GM06990 (cell line): ENCODE data around the gene BMPR1B.

Experiments
- DNase-seq: peaks from one replicate; pipeline ENCODE4 v3.0.0-alpha.2; 2011; ENCODE audit not compliant: insufficient read length; ENCODE audit errors: extremely low read depth
- H3K27me3 ChIP-seq: replicated peaks from 2 replicates; pipeline ENCODE4 v1.6.0; 2011; ENCODE audit warnings: low read length; ENCODE audit not compliant: control insufficient read depth, insufficient read depth
- H3K36me3 ChIP-seq: 2 replicates; pipeline ENCODE4 v1.5.1; 2011; ENCODE audit warnings: low read length; ENCODE audit not compliant: control insufficient read depth, insufficient read depth
- H3K4me3 ChIP-seq: replicated peaks from 2 replicates; pipeline ENCODE4 v1.5.1; 2011; ENCODE audit warnings: low read depth, mild to moderate bottlenecking, control low read depth, low read length
- TF ChIP-seq, protein P1 (sequence below): IDR thresholded peaks from 2 replicates; pipeline ENCODE4 v1.5.1; 2011; ENCODE audit warnings: low read length, control low read depth, mild to moderate bottlenecking, inconsistent platforms; ENCODE audit not compliant: insufficient read depth, poor library complexity, severe bottlenecking

BMPR1B gene

DNA sequence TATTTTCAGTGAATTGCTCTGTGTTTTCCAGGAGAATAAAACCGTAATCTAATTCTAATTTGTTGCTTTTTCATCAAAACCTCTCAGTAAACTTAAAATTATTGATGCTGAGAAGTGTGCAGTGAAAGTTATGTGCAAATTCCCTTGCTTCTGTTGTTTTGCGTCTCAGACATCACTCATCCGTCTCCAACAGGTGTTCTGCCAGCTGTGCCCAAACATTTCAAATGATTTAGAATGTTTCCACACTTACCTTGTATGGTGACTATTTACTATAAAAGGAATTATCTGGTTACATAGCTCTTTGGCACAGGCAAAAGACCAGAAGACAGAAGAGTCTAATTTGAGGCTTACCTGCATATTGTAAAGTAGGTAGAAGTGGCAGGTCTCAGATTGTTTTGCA lies 184.0 kb downstream of the BMPR1B start:
- Histone ChIP-seq H3K27me3 (no peaks in the 10 kb centered on the region), H3K36me3 (no peaks in the 10 kb centered on the region), H3K4me3 (no peak overlapping the region)
- TF ChIP-seq, protein P1, sequence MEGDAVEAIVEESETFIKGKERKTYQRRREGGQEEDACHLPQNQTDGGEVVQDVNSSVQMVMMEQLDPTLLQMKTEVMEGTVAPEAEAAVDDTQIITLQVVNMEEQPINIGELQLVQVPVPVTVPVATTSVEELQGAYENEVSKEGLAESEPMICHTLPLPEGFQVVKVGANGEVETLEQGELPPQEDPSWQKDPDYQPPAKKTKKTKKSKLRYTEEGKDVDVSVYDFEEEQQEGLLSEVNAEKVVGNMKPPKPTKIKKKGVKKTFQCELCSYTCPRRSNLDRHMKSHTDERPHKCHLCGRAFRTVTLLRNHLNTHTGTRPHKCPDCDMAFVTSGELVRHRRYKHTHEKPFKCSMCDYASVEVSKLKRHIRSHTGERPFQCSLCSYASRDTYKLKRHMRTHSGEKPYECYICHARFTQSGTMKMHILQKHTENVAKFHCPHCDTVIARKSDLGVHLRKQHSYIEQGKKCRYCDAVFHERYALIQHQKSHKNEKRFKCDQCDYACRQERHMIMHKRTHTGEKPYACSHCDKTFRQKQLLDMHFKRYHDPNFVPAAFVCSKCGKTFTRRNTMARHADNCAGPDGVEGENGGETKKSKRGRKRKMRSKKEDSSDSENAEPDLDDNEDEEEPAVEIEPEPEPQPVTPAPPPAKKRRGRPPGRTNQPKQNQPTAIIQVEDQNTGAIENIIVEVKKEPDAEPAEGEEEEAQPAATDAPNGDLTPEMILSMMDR, result no peak
- no peak for DNase-seq

DNA sequence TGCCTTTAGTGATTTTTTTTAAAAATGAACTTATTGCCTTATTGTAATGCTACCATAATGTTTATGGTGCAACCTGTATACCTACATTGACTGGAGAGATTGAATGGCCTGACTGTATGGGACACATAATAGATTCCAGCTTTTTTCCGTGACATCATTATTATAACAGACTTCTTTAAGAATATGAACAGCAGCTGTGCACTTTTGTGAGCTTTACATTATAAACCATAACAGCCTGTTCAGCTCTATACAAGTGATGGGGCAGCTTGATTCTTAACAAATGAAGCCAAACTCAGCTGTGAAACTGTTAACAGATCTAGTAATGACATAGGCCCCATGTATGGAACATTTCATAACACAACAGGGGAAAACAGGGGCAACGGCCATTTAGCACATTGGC lies 187.0 kb downstream of the BMPR1B start:
- TF ChIP-seq, protein P1, result no peak
- H3K36me3 ChIP-seq, result no peaks in the 10 kb centered on the region

DNA sequence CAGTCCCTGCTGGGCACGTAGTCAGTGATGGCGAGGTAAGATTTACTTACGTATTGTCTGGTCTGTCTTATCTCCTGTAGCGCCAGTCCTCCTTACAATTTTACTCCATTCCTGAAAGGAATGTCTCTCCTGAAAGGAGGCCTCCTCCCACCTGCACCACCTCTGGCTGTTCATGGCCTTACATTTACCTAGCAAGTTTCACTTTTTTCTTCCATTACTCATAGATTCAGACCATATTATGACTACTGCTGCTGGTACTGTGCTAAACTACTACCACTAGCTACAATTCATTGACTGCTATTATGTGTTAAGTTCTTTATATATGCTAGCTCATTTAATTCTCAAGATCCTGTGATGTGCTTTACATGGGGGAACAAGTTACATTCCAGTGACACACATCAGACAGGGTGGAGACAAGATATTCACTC lies 189.9 kb downstream of the BMPR1B start:
- H3K4me3 ChIP-seq, result no peak overlapping the region
- H3K27me3 ChIP-seq, result no peaks in the 10 kb centered on the region
- no peak for DNase-seq
- no peaks in the 10 kb centered on the region for H3K36me3 ChIP-seq
- TF ChIP-seq, protein P1, result no peak

More for the DNA sequence above, 187.0 kb downstream of the BMPR1B start:
- H3K27me3 ChIP-seq, result no peaks in the 10 kb centered on the region
- no peak for DNase-seq
- H3K4me3 ChIP-seq, result no peak overlapping the region

DNA sequence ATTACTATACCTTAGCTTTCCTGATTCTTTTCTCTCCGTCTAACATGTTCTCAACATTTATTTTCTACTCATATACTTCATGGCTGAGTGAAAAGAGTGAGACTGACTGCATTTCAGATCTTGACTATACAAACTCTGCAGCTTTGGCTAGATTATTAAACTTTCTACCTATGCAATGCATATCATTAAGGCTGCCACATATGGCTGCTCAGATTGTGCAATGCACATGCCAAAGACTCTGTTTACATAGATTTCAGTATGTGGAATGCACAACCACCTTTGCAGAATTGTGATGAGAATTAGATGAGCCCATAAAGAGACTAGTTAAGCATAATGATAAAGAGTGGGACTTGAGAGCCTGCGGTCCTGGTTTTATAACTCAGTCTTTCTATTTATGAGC lies 196.5 kb downstream of the BMPR1B start:
- TF ChIP-seq, protein P1, result no peak
- H3K4me3 ChIP-seq, result no peak overlapping the region
- H3K36me3 ChIP-seq, result no peaks in the 10 kb centered on the region
- DNase-seq, result no peak
- H3K27me3 ChIP-seq, result no peaks in the 10 kb centered on the region

DNA sequence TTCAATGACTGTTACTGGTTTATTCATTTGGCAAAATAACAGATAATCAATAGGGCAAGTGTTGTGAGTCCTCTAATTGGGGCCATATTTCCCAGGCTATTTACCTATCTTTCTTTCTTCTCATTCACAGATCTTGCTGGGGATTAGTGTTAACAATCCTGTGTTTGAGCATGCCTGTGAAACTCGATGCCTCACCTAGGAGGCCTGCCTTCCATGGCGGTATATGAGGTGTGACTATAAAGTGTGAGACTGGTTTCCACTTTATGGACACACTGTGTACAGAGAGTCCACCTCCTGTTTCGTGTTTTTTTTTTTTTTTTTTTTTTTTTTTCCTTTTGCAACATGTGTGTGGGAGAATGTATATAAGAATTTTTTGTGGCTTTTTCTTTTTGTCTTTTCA lies 199.3 kb downstream of the BMPR1B start:
- Histone ChIP-seq H3K27me3 (no peaks in the 10 kb centered on the region), H3K36me3 (no peaks in the 10 kb centered on the region), H3K4me3 (no peak overlapping the region)
- TF ChIP-seq, protein P1, result no peak
- no peak for DNase-seq

DNA sequence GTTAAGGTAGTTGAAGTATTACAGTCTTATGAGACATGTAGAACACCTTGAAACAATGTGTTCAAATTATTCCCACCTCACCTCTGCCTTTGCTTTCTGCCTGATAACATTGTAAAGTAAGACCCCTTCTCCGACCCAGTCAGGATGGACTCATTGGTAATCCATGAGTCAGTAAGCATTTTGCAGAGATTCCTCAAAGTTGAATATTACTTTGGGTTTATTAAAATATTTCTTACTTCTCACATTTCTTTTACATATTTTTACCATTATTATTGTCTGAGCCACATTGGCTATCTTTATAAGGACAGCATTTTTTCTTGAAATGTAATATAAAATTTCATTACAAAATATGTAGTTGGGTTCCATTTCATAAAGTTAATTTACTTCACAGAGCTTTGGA lies 201.6 kb downstream of the BMPR1B start:
- H3K27me3 ChIP-seq, result no peaks in the 10 kb centered on the region
- TF ChIP-seq, protein P1, result no peak
- H3K4me3 ChIP-seq, result no peak overlapping the region
- DNase-seq, result no peak
- H3K36me3 ChIP-seq, result no peaks in the 10 kb centered on the region
